Measurements from ENCODE around the gene PCDH9. TPM values are rescaled to one million over a fixed set of nuclear protein-coding genes. Genes with fewer than 3 reads are reported as not detected.

Gene PCDH9
- total RNA-seq, 1 donor from 2014 or later = 10.4 TPM

- Mint-ChIP-seq H3K27ac (ENCODE audit: unreplicated experiment) (peak overlapping the region; percentile 83), H3K36me3 (ENCODE audit: low read depth, unreplicated experiment) (no peaks in the 10 kb centered on the region), H3K27me3 (ENCODE audit: low read depth, unreplicated experiment) (no peaks in the 10 kb centered on the region), H3K9me3 (ENCODE audit: unreplicated experiment) (no peaks in the 10 kb centered on the region), H3K4me1 (ENCODE audit: low read depth, unreplicated experiment) (peaks cover 20% of the 10 kb centered on the region), H3K4me3 (ENCODE audit: unreplicated experiment) (no peak overlapping the region)
- H3K27me3 ChIP-seq (ENCODE audit: insufficient read depth, low read length) = no peaks in the 10 kb centered on the region
- TF ChIP-seq CTCF (IDR thresholded peaks at IDR 0.05; ENCODE audit: insufficient read depth, low read depth, low read length) (no peak), EZH2 (IDR thresholded peaks at IDR 0.05; ENCODE audit: insufficient read depth, low read length) (no peak)
- H3K9ac ChIP-seq (ENCODE audit: low read length) = peak overlapping the region; percentile 75
- H3K4me2 ChIP-seq (ENCODE audit: low read length) = peak overlapping the region; percentile 76
- peak overlapping the region; percentile 92 for H3K27ac ChIP-seq (ENCODE audit: low read depth, low read length)
- H3K79me2 ChIP-seq (ENCODE audit: insufficient read depth, low read length) = no peaks in the 10 kb centered on the region
- H3K4me1 ChIP-seq (ENCODE audit: insufficient read depth, low read length) = peaks cover 19% of the 10 kb centered on the region
- H2AFZ ChIP-seq (ENCODE audit: low read depth, low read length) = peak overlapping the region; percentile 11
- H3K4me3 ChIP-seq (ENCODE audit: insufficient read depth, low read depth, low read length) = no peak overlapping the region
- H3K36me3 ChIP-seq (ENCODE audit: insufficient read depth, low read length) = no peaks in the 10 kb centered on the region
- FAIRE-seq = no peak
- DNase-seq (ENCODE audit: low read depth) = peak; percentile 84
- no peaks in the 10 kb centered on the region for H4K20me1 ChIP-seq (ENCODE audit: insufficient read depth, low read length)
- H3K9me3 ChIP-seq (ENCODE audit: insufficient read depth, low read depth, low read length) = no peaks in the 10 kb centered on the region
Observed at GRCh38 chr13:67048821-67049150, 181.3 kb downstream of the PCDH9 start.

GRCh38 chr13:67048084-67048820 is 181.9 kb downstream of the PCDH9 start:
- Histone ChIP-seq H3K9me3 (ENCODE audit: insufficient read depth, low read depth, low read length) (no peaks in the 10 kb centered on the region), H3K4me2 (ENCODE audit: low read length) (peak overlapping the region; percentile 76), H3K9ac (ENCODE audit: low read length) (peak overlapping the region; percentile 75), H3K36me3 (ENCODE audit: insufficient read depth, low read length) (no peaks in the 10 kb centered on the region), H3K4me3 (ENCODE audit: insufficient read depth, low read depth, low read length) (no peak overlapping the region), H3K27me3 (ENCODE audit: insufficient read depth, low read length) (no peaks in the 10 kb centered on the region), H3K4me1 (ENCODE audit: insufficient read depth, low read length) (peaks cover 22% of the 10 kb centered on the region), H3K27ac (ENCODE audit: low read depth, low read length) (peak overlapping the region; percentile 92), H3K79me2 (ENCODE audit: insufficient read depth, low read length) (no peaks in the 10 kb centered on the region), H4K20me1 (ENCODE audit: insufficient read depth, low read length) (no peaks in the 10 kb centered on the region), H2AFZ (ENCODE audit: low read depth, low read length) (peak overlapping the region; percentile 11)
- H3K9me3 Mint-ChIP-seq (ENCODE audit: unreplicated experiment) = no peaks in the 10 kb centered on the region
- FAIRE-seq = peak; percentile 37
- no peaks in the 10 kb centered on the region for H3K27me3 Mint-ChIP-seq (ENCODE audit: low read depth, unreplicated experiment)
- no peaks in the 10 kb centered on the region for H3K36me3 Mint-ChIP-seq (ENCODE audit: low read depth, unreplicated experiment)
- peak overlapping the region; percentile 79 for H3K27ac Mint-ChIP-seq (ENCODE audit: unreplicated experiment)
- no peak overlapping the region for H3K4me3 Mint-ChIP-seq (ENCODE audit: unreplicated experiment)
- TF ChIP-seq CTCF (IDR thresholded peaks at IDR 0.05; ENCODE audit: insufficient read depth, low read depth, low read length) (no peak), EZH2 (IDR thresholded peaks at IDR 0.05; ENCODE audit: insufficient read depth, low read length) (no peak)
- peaks cover 20% of the 10 kb centered on the region for H3K4me1 Mint-ChIP-seq (ENCODE audit: low read depth, unreplicated experiment)
- DNase-seq (ENCODE audit: low read depth) = peak; percentile 95

GRCh38 chr13:67045357-67045756 is 184.8 kb downstream of the PCDH9 start:
- Mint-ChIP-seq H3K27me3 (ENCODE audit: low read depth, unreplicated experiment) (no peaks in the 10 kb centered on the region), H3K36me3 (ENCODE audit: low read depth, unreplicated experiment) (no peaks in the 10 kb centered on the region), H3K4me1 (ENCODE audit: low read depth, unreplicated experiment) (peaks cover 15% of the 10 kb centered on the region), H3K4me3 (ENCODE audit: unreplicated experiment) (no peak overlapping the region), H3K27ac (ENCODE audit: unreplicated experiment) (no peak overlapping the region), H3K9me3 (ENCODE audit: unreplicated experiment) (no peaks in the 10 kb centered on the region)
- no peaks in the 10 kb centered on the region for H3K79me2 ChIP-seq (ENCODE audit: insufficient read depth, low read length)
- H3K9me3 ChIP-seq (ENCODE audit: insufficient read depth, low read depth, low read length) = no peaks in the 10 kb centered on the region
- H3K4me1 ChIP-seq (ENCODE audit: insufficient read depth, low read length) = peaks cover 22% of the 10 kb centered on the region
- DNase-seq (ENCODE audit: low read depth) (no peak), FAIRE-seq (no peak)
- no peaks in the 10 kb centered on the region for H3K27me3 ChIP-seq (ENCODE audit: insufficient read depth, low read length)
- H3K27ac ChIP-seq (ENCODE audit: low read depth, low read length) = no peak overlapping the region
- H3K4me3 ChIP-seq (ENCODE audit: insufficient read depth, low read depth, low read length) = no peak overlapping the region
- H4K20me1 ChIP-seq (ENCODE audit: insufficient read depth, low read length) = no peaks in the 10 kb centered on the region
- no peak overlapping the region for H3K9ac ChIP-seq (ENCODE audit: low read length)
- no peaks in the 10 kb centered on the region for H3K36me3 ChIP-seq (ENCODE audit: insufficient read depth, low read length)
- TF ChIP-seq CTCF (IDR thresholded peaks at IDR 0.05; ENCODE audit: insufficient read depth, low read depth, low read length) = no peak
- no peak for TF ChIP-seq EZH2 (IDR thresholded peaks at IDR 0.05; ENCODE audit: insufficient read depth, low read length)
- no peak overlapping the region for H3K4me2 ChIP-seq (ENCODE audit: low read length)
- H2AFZ ChIP-seq (ENCODE audit: low read depth, low read length) = no peak overlapping the region

Data from astrocyte (in vitro differentiated cells and primary cell).